HFFc6 (cell line): ENCODE measurements around the gene TEAD4. TPM values are rescaled to one million over a fixed set of nuclear protein-coding genes. Genes with fewer than 3 reads are reported as not detected.

ENCODE experiments used
- DNase-seq: peaks from one replicate; pipeline ENCODE4 v3.0.0-alpha.2; 2018
- H3K27ac Mint-ChIP-seq: 2 replicates; pipeline ENCODE4 v1.8.0; 2020; ENCODE audit warnings: mild to moderate bottlenecking, mixed read lengths
- H3K27me3 Mint-ChIP-seq: 2 replicates; pipeline ENCODE4 v1.8.0; 2021; ENCODE audit warnings: mild to moderate bottlenecking, moderate library complexity, mixed read lengths; ENCODE audit not compliant: insufficient read depth
- H3K36me3 Mint-ChIP-seq: 2 replicates; pipeline ENCODE4 v1.8.0; 2021; ENCODE audit warnings: low read depth, mixed read lengths
- H3K4me1 Mint-ChIP-seq: 2 replicates; pipeline ENCODE4 v1.8.0; 2020; ENCODE audit warnings: low read depth, mixed read lengths
- H3K4me3 Mint-ChIP-seq: 2 replicates; pipeline ENCODE4 v1.8.0; 2020; ENCODE audit warnings: mild to moderate bottlenecking, moderate library complexity, mixed read lengths
- H3K9me3 Mint-ChIP-seq: 2 replicates; pipeline ENCODE4 v1.8.0; 2020; ENCODE audit warnings: mild to moderate bottlenecking, mixed read lengths
- total RNA-seq, 6 experiments: library from RNA; stranded (reverse); fragmentation: NEBNext Ultra II Directional; extraction: Animal tissue kit (Norgen Biotek cat#: 25700); gene quantifications; 2 replicates in 1 of 6; 3 replicates in 5 of 6; pipeline ENCODE4 v1.2.3, GENCODE V29; 2021
- TF ChIP-seq, protein P1 (sequence below): fragments of 200-600 bp; sonication (generic); IDR thresholded peaks from 2 replicates; pipeline ENCODE4 v1.5.0; 2021; ENCODE audit warnings: antibody characterized with exemption, mild to moderate bottlenecking

TEAD4 gene
- total RNA-seq, 6 experiments from 2014 or later, result 22.2 to 26.2 (median 24.7) TPM

DNA sequence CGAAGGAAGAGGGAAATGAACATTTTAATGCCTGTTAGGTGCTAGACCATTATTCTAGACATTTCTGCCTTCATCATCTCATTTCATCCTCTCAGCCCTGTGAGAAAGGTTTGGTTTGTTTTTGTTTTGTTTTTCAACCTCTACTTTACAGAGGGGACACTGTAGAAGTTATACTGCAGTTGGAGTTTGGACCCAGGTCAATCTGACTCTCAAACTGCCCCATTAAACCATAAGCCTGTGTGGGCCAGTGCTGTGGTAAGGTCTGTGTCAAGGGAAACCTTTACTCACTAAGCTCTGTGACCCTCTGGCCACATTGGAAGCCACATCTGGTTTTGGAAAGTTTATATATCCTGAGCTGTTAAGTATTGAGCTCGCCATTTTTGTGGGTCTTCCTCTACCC, 8.5 kb downstream of the TEAD4 start:
- H3K36me3 Mint-ChIP-seq, result peaks cover 13% of the 10 kb centered on the region
- H3K27ac Mint-ChIP-seq, result no peak overlapping the region
- TF ChIP-seq, protein P1, sequence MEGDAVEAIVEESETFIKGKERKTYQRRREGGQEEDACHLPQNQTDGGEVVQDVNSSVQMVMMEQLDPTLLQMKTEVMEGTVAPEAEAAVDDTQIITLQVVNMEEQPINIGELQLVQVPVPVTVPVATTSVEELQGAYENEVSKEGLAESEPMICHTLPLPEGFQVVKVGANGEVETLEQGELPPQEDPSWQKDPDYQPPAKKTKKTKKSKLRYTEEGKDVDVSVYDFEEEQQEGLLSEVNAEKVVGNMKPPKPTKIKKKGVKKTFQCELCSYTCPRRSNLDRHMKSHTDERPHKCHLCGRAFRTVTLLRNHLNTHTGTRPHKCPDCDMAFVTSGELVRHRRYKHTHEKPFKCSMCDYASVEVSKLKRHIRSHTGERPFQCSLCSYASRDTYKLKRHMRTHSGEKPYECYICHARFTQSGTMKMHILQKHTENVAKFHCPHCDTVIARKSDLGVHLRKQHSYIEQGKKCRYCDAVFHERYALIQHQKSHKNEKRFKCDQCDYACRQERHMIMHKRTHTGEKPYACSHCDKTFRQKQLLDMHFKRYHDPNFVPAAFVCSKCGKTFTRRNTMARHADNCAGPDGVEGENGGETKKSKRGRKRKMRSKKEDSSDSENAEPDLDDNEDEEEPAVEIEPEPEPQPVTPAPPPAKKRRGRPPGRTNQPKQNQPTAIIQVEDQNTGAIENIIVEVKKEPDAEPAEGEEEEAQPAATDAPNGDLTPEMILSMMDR, result no peak
- H3K4me1 Mint-ChIP-seq, result peaks cover 20% of the 10 kb centered on the region
- H3K9me3 Mint-ChIP-seq, result no peaks in the 10 kb centered on the region
- H3K4me3 Mint-ChIP-seq, result no peak overlapping the region
- peaks cover 4% of the 10 kb centered on the region for H3K27me3 Mint-ChIP-seq
- DNase-seq, result no peak

DNA sequence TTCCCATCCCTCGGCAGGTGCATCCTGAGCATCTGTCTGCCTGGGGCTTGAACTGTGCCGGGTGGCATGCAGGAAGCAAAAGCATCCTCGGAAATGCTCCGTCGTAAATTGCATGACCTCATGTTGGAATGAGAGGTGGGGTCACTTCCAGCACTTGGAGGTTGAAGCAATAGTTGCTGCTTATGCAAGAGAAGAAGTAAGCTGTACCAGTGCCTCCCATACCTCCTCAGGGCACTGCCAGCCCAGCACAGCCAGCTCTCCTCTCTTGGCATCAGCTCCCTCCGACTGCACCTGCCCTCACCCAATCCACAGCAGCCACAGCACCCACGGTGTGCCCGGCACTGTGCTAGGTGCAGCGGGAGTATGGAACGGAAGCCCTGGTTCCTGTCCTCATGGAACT, 11.5 kb downstream of the TEAD4 start:
- Mint-ChIP-seq H3K4me3 (no peak overlapping the region), H3K27me3 (peaks cover 3% of the 10 kb centered on the region), H3K27ac (no peak overlapping the region), H3K4me1 (peaks cover 27% of the 10 kb centered on the region), H3K36me3 (peaks cover 13% of the 10 kb centered on the region; the same call in 1 of the 2 replicates), H3K9me3 (no peaks in the 10 kb centered on the region)
- no peak for DNase-seq
- TF ChIP-seq, protein P1, result no peak

DNA sequence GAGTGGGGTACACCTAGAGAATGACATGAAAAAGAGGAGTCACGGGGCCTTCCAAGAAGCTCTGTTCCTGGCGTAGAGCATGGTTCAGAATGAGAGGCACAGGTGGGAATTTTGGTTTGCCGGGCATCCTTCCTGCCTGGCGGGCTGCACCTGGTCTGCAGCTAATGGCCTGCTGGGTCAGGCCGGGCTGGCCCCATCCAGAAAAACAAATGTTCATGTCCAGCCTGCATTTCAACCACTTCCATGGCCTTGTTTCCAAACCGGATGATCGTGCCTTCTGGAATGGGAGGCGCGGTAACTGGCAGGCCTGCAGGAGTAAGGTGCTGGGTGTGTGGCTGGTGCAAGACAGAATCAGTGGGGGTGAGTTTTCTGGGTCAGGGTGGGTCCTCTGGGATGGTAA, 14.4 kb downstream of the TEAD4 start:
- no peak for DNase-seq
- peaks cover 27% of the 10 kb centered on the region for H3K4me1 Mint-ChIP-seq
- H3K4me3 Mint-ChIP-seq, result no peak overlapping the region
- H3K36me3 Mint-ChIP-seq, result peaks cover 9% of the 10 kb centered on the region; the same call in 1 of the 2 replicates
- no peaks in the 10 kb centered on the region for H3K9me3 Mint-ChIP-seq
- no peak overlapping the region for H3K27ac Mint-ChIP-seq
- TF ChIP-seq, protein P1, result no peak
- H3K27me3 Mint-ChIP-seq, result peaks cover 3% of the 10 kb centered on the region

DNA sequence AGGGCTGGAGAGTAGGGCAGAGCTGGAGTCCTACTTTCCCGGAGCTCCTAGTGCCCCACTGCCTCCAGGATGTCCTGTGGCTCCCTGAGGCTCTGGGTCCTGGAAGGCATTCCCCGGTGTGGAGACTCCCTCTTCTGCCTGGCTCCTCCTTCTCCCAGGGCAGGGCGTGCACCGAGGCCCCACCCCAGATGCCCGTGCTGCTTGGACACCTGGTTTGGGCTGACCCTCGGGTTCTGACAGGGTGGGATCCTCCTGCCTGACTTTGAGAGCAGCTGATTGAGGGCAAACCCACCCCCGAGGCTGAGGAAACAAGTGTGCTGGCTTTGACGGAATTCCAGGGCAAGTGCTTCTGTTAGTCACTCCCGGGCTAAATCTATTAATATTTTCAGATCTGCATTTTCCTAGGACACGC, 15.4 kb downstream of the TEAD4 start:
- Mint-ChIP-seq H3K9me3 (no peaks in the 10 kb centered on the region), H3K4me3 (no peak overlapping the region), H3K4me1 (peaks cover 27% of the 10 kb centered on the region), H3K36me3 (peaks cover 9% of the 10 kb centered on the region; the same call in 1 of the 2 replicates), H3K27me3 (peaks cover 3% of the 10 kb centered on the region), H3K27ac (no peak overlapping the region)
- no peak for DNase-seq
- TF ChIP-seq, protein P1, result no peak

DNA sequence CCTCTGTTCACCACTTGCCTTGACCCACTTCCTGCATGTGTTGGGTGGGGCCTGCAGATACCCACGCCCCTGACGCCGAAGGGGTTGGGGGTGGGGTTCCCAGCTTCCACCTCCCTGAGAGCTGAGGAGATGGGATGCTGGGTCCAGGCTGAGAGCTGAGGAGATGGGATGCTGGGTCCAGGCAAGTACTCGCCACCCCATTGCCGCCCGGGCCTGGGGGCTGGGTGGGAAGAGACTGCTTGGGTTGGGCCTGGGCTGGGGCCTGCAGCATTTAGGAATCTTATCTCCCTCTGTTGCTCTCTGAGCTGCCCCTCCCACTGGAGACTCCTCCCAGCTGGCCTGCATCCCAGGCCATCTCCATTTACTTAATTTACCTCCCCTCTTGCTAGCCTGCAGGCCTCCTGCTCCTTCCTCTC, 17.4 kb downstream of the TEAD4 start:
- Mint-ChIP-seq H3K4me3 (no peak overlapping the region), H3K36me3 (peaks cover 5% of the 10 kb centered on the region; the same call in 1 of the 2 replicates), H3K27ac (no peak overlapping the region), H3K4me1 (peaks cover 18% of the 10 kb centered on the region), H3K9me3 (no peaks in the 10 kb centered on the region), H3K27me3 (peaks cover 1% of the 10 kb centered on the region; the same call in 1 of the 2 replicates)
- TF ChIP-seq, protein P1, result no peak
- no peak for DNase-seq

DNA sequence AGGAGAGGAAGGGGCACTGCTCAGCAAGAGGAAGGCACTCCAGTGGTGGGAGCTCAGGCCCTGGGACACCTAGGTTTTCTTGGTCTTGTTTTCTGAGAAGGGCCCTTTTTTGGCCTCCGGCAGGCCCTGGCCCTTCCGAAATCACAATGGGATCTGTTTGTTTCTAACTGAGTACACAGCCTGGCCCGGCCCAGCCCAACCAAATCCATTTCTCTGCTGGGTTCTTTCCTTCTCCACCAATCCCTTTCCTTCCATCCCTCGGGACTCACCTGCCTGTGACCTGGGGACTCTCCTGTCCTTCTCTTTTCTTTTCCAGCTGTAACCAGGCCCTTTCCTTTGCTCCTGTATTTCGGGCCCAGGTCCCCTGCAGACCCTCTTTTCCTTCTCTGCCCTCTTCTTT, 18.6 kb downstream of the TEAD4 start:
- TF ChIP-seq, protein P1, result no peak
- Mint-ChIP-seq H3K36me3 (peaks cover 3% of the 10 kb centered on the region; the same call in 1 of the 2 replicates), H3K4me3 (no peak overlapping the region), H3K9me3 (no peaks in the 10 kb centered on the region), H3K4me1 (peaks cover 18% of the 10 kb centered on the region), H3K27me3 (peaks cover 1% of the 10 kb centered on the region; the same call in 1 of the 2 replicates), H3K27ac (no peak overlapping the region)
- DNase-seq, result no peak
